ENCODE data around the gene MRAP2.

DNA sequence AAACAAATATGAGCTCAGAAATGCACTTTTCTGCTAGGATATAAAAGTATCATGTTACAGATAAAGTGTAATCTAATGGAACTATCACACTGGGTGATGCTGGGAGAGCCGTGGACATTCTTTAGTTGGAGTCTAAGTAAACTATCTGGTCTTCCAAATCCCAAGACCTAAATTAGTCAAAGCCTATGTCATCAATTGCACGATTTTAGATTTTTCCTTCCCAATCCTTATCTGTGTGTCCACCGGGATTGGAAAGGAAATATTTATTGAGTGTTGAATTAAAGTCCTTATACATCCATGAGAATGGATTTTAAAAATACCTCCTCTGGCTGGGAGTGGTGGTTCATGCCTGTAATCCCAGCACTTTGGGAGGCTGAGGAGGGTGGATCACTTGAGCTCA, 19.6 kb upstream of the MRAP2 start:
- TF ChIP-seq, protein P1, sequence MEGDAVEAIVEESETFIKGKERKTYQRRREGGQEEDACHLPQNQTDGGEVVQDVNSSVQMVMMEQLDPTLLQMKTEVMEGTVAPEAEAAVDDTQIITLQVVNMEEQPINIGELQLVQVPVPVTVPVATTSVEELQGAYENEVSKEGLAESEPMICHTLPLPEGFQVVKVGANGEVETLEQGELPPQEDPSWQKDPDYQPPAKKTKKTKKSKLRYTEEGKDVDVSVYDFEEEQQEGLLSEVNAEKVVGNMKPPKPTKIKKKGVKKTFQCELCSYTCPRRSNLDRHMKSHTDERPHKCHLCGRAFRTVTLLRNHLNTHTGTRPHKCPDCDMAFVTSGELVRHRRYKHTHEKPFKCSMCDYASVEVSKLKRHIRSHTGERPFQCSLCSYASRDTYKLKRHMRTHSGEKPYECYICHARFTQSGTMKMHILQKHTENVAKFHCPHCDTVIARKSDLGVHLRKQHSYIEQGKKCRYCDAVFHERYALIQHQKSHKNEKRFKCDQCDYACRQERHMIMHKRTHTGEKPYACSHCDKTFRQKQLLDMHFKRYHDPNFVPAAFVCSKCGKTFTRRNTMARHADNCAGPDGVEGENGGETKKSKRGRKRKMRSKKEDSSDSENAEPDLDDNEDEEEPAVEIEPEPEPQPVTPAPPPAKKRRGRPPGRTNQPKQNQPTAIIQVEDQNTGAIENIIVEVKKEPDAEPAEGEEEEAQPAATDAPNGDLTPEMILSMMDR (IDR thresholded peaks at IDR 0.05): no peak
- no peak for TF ChIP-seq ZFX (IDR thresholded peaks at IDR 0.05; ENCODE audit: borderline replicate concordance)

All from 22Rv1 (cell line).